GM18907 (cell line): ENCODE data around the gene IAPP.
"Not testable (repeated sequence)": the region's sequence is repeated elsewhere in the genome, so short reads cannot be mapped to it uniquely, and the experiment has no call there.

Experiments
- ATAC-seq: cut with Tn5 transposase; IDR thresholded peaks from one replicate; pipeline ENCODE4 v1.9.1; 2021; ENCODE audit warnings: mild to moderate bottlenecking, moderate library complexity; ENCODE audit not compliant: unreplicated experiment

IAPP gene

GRCh38 chr12:21370845-21371449 lies 1.8 kb upstream of the IAPP start:
- no peak for ATAC-seq

DNA sequence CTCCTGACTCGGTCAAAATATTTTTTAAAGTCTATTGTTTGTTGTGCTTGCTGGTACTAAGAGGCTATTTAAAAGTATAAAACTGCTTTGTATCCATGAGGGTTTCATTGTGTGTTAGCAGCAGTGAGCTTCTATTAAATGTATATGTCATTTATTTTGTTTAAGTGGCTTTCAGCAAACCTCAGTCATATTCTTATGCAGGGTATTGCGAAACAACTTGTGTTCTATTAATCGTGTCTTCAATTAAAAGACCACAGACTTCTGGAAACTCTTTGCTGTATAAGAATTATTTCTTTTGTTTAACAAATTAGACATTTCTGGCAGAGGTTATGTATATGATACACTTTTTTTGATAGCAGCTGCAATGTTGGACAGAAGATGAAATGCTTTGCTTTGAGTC lies 6.5 kb downstream of the IAPP start:
- no peak for ATAC-seq

- ATAC-seq = not testable (repeated sequence)
These were observed 8.6 kb downstream of the IAPP start for GRCh38 chr12:21381320-21381719.

GRCh38 chr12:21384261-21384660 lies 11.6 kb downstream of the IAPP start:
- ATAC-seq = no peak

- no peak for ATAC-seq
These were observed 14.5 kb downstream of the IAPP start for GRCh38 chr12:21387174-21387573.

GRCh38 chr12:21392384-21392783 lies 19.7 kb downstream of the IAPP start:
- ATAC-seq = no peak

GRCh38 chr12:21394828-21395626 lies 22.3 kb downstream of the IAPP start:
- ATAC-seq = not testable (repeated sequence)

GRCh38 chr12:21413369-21414277 lies 40.9 kb downstream of the IAPP start:
- ATAC-seq = no peak

- ATAC-seq = no peak
These were observed 43.9 kb downstream of the IAPP start for GRCh38 chr12:21416511-21417121.

- not testable (repeated sequence) for ATAC-seq
These were observed 45.7 kb downstream of the IAPP start for GRCh38 chr12:21418398-21418797.

DNA sequence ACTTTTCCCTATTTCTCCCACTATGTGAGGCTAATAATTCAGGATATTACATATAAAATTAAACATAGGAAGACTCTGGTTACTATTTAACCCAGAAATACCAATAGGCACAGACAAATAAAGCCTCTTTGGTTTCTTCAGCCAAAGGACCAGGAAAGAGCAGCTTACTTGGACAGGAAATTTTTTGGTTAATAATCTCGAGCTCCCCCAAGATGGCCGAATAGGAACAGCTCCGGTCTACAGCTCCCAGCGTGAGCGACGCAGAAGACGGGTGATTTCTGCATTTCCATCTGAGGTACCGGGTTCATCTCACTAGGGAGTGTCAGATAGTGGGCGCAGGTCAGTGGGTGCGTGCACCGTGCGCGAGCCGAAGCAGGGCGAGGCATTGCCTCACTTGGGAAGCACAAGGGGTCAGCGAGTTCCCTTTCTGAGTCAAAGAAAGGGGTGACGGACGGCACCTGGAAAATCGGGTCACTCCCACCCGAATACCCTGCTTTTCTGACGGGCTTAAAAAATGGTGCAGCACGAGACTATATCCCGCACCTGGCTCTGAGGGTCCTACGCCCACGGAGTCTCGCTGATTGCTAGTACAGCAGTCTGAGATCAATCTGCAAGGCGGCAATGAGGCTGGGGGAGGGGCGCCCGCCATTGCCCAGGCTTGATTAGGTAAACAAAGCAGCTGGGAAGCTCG lies 46.5 kb downstream of the IAPP start:
- ATAC-seq = not testable (repeated sequence)

DNA sequence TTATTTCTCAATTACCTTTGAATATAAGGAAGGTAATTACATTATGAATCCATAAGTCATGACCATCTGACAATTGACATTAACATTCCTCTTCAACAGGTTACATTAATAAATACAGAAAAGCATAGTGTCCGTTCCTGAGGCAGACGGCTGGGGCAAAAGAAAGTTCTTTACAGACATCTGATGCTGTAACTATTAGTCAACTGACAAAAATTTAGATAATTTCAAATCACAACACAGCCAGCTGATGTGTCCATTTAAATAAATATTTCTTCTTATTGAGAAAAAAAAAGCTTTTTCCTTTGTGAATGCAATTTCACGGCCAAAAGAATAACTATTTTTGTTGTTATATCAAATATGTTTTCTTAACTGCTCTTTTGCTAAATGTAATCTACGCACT lies 55.5 kb downstream of the IAPP start:
- no peak for ATAC-seq
